ENCODE measurements around the gene GYPC.

DNA sequence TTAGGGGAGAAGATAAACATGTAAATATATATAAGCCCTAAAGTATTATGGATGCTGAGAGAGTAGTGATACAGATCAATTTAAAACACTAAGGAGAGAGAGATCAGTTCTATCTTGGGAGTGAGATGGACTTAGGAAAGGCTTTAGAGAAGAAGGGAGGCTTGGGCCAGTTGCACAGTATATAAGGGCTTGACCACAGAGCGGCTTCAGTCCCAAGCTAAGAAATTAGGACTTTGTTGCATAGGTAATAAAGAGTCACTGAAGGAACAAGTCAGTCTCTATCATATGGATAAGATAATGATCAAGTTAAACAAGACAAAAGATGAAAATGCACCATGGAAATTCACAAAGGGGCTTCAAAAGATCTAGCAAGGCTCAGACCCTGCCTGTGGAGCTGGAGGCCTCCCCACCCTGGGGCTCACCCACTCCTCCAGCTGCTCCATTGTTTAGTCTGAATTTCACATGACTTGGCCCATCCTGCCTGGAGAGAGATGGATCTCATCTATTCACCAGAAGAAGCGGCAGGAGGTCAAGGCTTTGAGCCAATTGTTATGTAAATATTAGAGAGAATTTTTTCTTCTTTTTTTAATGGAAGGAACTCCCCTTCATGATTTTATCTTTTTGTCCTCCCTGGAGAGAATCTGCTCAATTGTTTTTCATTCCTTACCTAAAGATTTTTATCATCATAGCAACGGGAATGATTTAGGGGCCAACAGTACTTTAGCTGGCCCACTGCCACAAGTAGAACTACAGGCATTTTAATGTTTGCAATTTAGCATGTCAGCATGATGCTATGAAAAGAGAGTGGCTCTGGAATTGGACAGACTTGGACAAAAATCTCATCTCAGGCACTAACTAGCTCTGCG, 44.0 kb downstream of the GYPC start:
- TF ChIP-seq CTCF (IDR thresholded peaks at IDR 0.05) (no peak), POLR2A (IDR thresholded peaks at IDR 0.05) (no peak)
